GM10248 (cell line): ENCODE measurements around the gene DDX56.
"Not testable (repeated sequence)": the region's sequence is repeated elsewhere in the genome, so short reads cannot be mapped to it uniquely, and the experiment has no call there.

Experiments
- CTCF ChIA-PET: fragments of 300-600 bp; sonication (Branson Sonifier 250); formaldehyde crosslinking; extraction: SDS; loops from one replicate; lab custom pipeline; 2021; ENCODE audit warnings: antibody characterized with exemption; lab: Yijun Ruan, JAX
- POLR2A ChIA-PET: fragments of 350-650 bp; sonication (Branson Sonifier 250); formaldehyde crosslinking; extraction: SDS; loops from one replicate; lab custom pipeline; 2020; ENCODE audit warnings: antibody characterized with exemption; lab: Yijun Ruan, JAX
- DNase-seq: peaks from one replicate; pipeline ENCODE4 v3.0.0; 2012; ENCODE audit errors: extremely low spot score
- CTCF ChIP-seq: IDR thresholded peaks from 2 replicates; pipeline ENCODE4 v1.5.1; 2012; ENCODE audit warnings: mild to moderate bottlenecking, low read depth; ENCODE audit errors: extremely low read depth, missing control alignments, control extremely low read depth

Gene DDX56

GRCh38 chr7:44561481-44561880, 12.2 kb downstream of the DDX56 start:
- no peak for DNase-seq
- TF ChIP-seq CTCF = no peak
- ChIA-PET CTCF (interaction anchor here (1.0 to 1.3 kb wide), 2 partner anchors 9 to 320 kb away, joined by 3 read pairs; no protein-coding TSS in a partner anchor), POLR2A (no interaction called here)

GRCh38 chr7:44559485-44559884, 14.2 kb downstream of the DDX56 start:
- no peak for TF ChIP-seq CTCF
- CTCF ChIA-PET = interaction anchor here (1.3 to 1.9 kb wide), 2 partner anchors 25 to 288 kb away, joined by 4 to 9 read pairs; partner anchors contain the start of gene H2AZ2
- POLR2A ChIA-PET = interaction anchor here (1.3 kb wide), 1 partner anchor 10 kb away, joined by 3 read pairs; no protein-coding TSS in a partner anchor
- no peak for DNase-seq

- DNase-seq = no peak
- ChIA-PET CTCF (no interaction called here), POLR2A (interaction anchor here (1.0 kb wide), 1 partner anchor 17 kb away, joined by 3 read pairs; no protein-coding TSS in a partner anchor)
- no peak for TF ChIP-seq CTCF
These were observed 16.2 kb downstream of the DDX56 start for GRCh38 chr7:44557485-44557884.

GRCh38 chr7:44555350-44555749, 18.4 kb downstream of the DDX56 start:
- no peak for DNase-seq
- no peak for TF ChIP-seq CTCF
- ChIA-PET CTCF (interaction anchor here (0.8 to 1.8 kb wide), 3 partner anchors 9 to 312 kb away, joined by 3 to 12 read pairs (median 4); no protein-coding TSS in a partner anchor), POLR2A (no interaction called here)

- POLR2A ChIA-PET, DNase-seq: not testable (repeated sequence)
- CTCF ChIA-PET = interaction anchor here (0.9 to 3.9 kb wide), 3 partner anchors 9 to 15 kb away, joined by 3 to 25 read pairs (median 3); no protein-coding TSS in a partner anchor
These were observed 21.2 kb downstream of the DDX56 start for GRCh38 chr7:44552473-44553005.

GRCh38 chr7:44549457-44549856, 24.3 kb downstream of the DDX56 start:
- ChIA-PET POLR2A (interaction anchor here (1.4 kb wide), 1 partner anchor 15 kb away, joined by 3 read pairs; no protein-coding TSS in a partner anchor), CTCF (interaction anchor here (0.9 to 3.9 kb wide), 3 partner anchors 14 to 16 kb away, joined by 3 to 18 read pairs (median 5); no protein-coding TSS in a partner anchor)
- no peak for DNase-seq
- no peak for TF ChIP-seq CTCF

GRCh38 chr7:44548893-44549292, 24.8 kb downstream of the DDX56 start:
- ChIA-PET CTCF (interaction anchor here (0.9 to 7.2 kb wide), 3 partner anchors 13 to 16 kb away, joined by 3 to 53 read pairs (median 18); no protein-coding TSS in a partner anchor), POLR2A (interaction anchor here (1.4 kb wide), 1 partner anchor 16 kb away, joined by 3 read pairs; no protein-coding TSS in a partner anchor)
- TF ChIP-seq CTCF = no peak
- no peak for DNase-seq
